Right kidney (tissue), 1 donor: ENCODE measurements around the gene PCGF1.

ENCODE experiments used
- DNase-seq: peaks from one replicate; pipeline ENCODE4 v3.0.0-alpha.2; 2016

The PCGF1 gene

GRCh38 chr2:74515981-74516633, 8.6 kb upstream of the PCGF1 start:
- peak; percentile 81 for DNase-seq

GRCh38 chr2:74515271-74515980, 7.9 kb upstream of the PCGF1 start:
- DNase-seq = no peak

- DNase-seq = peak; percentile 70
These were observed 7.1 kb upstream of the PCGF1 start, which contains the start of gene TLX2 for GRCh38 chr2:74514368-74515270. TLX2 (plus strand) TSS chr2:74514450; CDS start chr2:74514807, 357 bp downstream.

GRCh38 chr2:74513605-74514367, 6.3 kb upstream of the PCGF1 start:
- peak; percentile 74 for DNase-seq

GRCh38 chr2:74512744-74513604, 5.5 kb upstream of the PCGF1 start:
- DNase-seq = no peak

- no peak for DNase-seq
These were observed 3.9 kb upstream of the PCGF1 start for GRCh38 chr2:74511104-74511989.

- DNase-seq = no peak
These were observed 2.8 kb upstream of the PCGF1 start for GRCh38 chr2:74510272-74510671.

GRCh38 chr2:74507926-74508520, 528 bp upstream of the PCGF1 start:
- DNase-seq = peak; percentile 87

GRCh38 chr2:74505448-74506246, 1.8 kb downstream of the PCGF1 start:
- no peak for DNase-seq

- no peak for DNase-seq
These were observed 2.9 kb downstream of the PCGF1 start for GRCh38 chr2:74504591-74504990.

- peak; percentile 42 for DNase-seq
These were observed 3.7 kb downstream of the PCGF1 start for GRCh38 chr2:74503506-74504475.

GRCh38 chr2:74502720-74503505, 4.6 kb downstream of the PCGF1 start:
- DNase-seq = peak; percentile 83

GRCh38 chr2:74502147-74502719, 5.3 kb downstream of the PCGF1 start:
- DNase-seq = peak; percentile 73

- peak; percentile 55 for DNase-seq
These were observed 6.0 kb downstream of the PCGF1 start for GRCh38 chr2:74501335-74502071.

GRCh38 chr2:74500578-74500946, 6.9 kb downstream of the PCGF1 start:
- DNase-seq = no peak
